GM21447 (cell line): ENCODE data around the gene LDHD.

ENCODE experiments used
- ATAC-seq: cut with Tn5 transposase; IDR thresholded peaks from one replicate; pipeline ENCODE4 v1.9.1; 2021; ENCODE audit not compliant: unreplicated experiment

The LDHD gene

DNA sequence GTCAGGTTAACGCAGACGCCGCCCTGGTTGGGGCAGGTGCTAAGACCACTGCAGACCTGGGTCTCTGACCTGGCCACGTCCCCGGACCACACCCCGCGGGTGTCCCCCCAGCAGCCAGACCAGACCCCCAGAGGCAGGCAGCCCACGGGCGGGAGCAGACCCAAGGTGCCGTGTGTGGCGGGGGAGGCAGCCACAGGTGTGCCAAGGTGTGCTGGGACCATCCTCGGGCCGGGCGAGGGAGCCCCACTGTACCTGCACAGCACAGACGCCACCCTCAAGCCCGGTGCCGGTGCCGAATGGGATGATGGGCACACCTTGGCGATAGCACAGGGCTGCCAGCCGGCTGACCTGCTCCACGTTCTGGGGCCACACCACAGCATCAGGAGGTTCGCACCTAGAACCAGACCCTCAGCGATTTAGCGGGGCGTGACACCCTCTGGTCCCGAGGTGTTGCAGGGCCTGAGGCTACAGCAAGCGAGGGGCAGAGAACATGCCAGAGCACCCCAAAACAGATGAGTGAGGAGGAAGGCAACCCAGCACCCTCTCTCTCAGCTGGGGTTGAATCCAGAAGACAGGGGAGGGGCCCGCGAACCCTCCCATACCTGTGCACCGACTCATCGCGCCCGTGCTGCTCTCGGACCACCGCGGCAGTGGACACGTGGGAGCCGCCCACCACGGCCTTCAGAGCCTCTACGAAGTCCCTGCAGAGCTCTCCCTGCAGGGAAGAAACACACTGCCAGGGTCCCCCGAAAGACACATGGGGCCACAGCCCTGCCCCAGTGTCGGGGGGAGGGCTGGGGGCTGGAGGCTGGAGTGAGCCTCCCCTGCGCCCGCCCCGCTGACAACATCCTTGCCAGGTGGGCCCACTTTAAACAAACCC, 1.4 kb downstream of the LDHD start:
- ATAC-seq = no peak

DNA sequence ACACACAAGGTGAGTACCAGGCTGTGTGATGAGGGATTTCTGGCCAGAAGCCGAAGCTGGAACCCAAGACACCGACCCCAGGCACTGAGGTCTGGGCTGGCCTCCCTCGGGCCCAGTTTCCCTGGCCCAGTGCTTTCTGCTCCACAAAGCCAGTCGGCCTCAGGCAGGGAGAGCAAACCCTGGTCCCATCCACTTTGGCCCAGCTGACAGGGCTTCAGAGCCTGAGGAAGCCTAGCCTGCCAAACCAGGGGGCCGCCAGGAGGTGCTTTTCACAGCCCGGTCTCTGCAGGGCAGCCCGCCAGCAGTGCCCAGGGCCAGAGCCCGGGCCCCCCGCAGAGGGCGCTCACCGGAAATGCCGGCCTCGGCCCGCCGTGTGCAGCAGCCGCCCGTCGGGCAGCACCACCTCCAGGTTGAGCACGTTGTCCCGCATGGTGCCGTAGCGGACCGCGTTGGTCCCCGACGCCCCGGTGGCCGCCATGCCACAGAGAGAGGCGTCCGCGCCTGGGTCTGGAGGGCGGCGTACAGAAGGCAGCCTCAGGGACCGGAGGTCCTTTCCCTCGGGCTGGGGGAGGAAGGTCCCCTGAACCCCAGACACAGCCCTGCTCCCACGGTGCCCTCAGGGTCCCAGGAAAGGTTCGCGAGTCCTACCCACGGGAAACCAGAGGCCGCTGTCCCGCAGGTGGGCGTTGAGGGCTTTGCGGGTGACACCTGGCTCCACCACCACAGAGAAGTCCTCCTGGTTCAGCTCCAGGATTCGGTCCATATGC, 2.2 kb downstream of the LDHD start:
- no peak for ATAC-seq

DNA sequence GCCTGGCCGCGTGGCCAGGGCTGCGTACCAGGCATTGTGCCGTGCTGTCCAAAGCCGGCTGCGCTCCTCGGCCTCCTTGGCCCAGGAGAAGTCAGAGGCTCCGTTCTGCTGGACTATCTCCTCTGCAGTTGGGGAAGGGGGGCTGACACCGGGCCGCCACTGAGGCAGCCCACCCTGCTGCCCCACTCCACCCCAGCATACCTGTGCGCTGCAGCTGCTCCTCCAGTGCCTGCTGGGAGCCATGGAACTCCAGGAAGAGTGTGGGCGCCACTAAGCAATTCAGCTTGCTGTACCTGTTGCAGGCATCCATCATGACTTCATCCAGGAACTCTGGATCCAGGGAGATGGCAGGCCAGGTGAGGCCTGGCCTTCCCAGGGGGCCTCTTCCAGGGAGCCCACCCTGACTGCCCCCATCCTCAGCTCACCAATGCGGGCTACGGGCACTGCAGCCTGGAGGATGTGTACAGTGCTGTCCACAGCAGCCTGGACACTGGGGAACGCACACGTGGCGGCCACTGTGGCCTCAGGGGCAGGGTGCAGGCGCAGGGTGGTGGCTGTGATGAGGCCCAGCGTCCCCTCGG, 2.9 kb downstream of the LDHD start:
- ATAC-seq = no peak

DNA sequence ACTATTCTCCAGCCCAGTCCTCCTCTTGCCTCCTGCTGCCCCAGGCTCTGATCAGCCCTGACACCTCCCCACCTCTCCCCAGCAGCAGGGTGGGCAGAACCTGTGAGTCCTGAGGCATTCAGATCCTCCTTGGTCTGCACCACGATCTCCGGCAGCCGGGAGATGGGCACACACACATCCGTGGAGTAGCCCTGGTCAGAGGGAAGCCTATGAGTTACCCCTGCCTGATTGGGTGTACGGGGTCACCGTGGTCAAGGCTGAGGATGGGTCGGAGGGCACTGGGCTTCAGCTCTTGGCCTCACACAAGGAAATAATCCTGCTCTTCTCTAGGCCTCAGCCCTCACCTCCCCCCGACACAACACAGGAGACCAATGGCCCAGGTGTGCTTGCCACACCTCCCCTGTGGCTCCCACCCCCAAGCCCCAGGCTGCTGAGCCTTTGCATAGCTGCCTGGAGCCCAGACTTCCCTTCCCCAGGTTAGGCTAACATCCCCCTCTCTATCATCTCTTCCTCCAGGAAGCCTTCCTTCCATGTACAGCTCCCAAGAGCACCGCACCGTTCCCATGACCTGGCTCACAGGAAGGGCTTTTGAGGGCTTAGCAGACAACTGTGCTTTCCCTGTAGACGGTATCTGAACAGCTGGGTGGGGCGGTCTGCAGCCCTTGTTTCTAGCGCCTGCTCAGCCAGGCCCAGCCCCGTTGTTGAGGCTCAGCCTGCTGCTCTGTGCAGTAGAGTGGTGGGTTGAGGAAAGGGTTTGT, 3.7 kb downstream of the LDHD start:
- ATAC-seq = no peak

DNA sequence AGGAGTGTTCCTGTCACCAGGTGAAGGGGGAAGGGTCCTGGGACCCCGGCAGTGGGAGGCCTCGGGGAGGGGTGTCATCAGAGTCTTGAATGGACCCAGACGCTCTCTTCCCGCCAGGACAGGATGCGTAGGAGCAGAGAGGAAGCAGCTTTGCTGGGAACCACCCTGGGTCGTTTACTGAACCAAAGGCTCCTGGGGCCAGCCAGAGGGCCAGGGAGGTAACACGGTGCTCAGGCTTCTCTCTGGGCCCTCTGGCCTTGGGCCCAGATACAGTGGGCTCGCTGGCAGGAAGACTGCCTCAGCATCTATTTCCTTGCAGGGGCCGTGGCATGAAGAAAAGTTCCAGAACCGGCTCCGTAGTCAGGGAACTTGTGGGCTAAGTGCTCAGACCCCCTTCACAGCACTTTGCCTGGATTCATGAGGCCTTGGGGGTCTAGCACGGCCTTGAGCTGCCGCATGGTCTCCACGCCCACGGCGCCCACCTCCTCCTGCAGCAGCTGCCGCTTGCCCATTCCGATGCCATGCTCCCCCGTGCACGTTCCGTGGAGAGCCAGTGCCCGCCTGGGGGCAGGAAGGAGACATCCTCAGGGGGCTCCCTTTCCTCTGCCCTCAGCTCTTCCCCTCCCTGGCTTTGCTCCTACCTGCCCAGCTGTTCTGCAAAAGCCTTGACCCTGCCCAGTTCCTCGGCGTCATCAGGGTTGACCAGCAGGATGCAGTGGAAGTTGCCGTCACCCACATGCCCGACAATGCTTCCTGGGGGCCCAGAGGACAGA, 4.4 kb downstream of the LDHD start:
- no peak for ATAC-seq

DNA sequence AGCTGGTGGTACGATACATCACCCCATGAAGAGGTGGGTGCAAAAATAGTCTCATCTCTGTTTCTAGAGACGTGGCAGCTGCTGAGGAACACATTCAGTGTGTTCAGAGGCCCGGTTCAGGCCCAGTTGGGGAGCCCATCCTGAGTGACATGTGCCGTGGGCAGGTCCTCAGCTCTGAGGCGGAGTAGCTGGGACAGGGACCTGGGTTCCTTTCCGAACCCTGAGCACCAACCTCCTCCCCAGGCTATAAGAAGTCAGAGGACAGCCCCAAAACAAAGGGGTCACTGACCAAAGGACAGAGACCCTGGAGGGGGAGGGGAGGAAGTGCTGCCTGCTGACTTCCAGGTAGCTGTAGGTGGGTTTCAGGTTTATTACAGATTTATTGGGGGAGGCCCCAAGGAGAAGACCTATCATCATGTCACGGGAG, 5.1 kb downstream of the LDHD start:
- ATAC-seq = no peak

DNA sequence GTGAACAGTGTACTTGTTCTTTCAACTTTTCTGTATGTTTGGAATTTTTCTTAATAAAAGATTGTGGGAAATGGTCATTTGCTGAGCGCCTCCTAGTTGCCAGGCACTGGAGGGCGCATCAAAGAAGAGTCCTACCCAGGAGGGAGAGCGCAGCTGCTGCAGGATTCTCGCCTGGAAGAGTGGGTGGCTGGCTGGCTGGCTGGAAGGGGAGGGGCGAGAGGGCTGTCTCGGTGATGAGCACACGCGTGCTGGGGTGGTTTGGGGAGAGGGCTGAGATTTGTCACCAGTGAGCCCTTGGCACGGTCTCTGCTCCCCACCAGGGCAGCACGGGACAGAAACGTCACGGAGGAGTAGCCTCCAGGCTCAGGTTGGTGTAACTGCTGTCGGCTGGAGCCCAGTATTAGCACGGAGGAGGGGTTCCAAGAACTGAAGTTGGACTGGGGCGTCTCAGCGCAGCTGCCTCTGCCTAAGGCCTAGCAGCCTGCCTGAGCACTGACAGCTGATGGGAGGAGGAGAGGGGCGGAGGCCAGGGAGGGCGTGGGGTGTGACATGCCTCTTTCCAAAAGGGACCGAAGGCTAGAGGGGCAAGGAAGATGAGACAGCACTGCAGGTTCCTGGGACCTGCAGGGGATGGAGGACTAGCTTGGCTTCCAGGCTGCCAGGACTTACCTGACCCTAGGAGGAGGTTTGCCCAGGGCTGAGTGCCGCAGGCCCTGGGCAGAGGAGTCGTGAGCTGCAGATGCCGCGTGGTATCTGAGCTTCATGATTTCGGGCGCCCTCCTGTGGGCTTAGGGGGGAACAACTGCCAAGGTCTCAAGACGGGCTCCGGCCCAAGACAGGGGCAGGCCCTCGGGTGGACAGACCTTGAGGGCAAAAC, 5.7 kb downstream of the LDHD start:
- peak; percentile 65 for ATAC-seq

DNA sequence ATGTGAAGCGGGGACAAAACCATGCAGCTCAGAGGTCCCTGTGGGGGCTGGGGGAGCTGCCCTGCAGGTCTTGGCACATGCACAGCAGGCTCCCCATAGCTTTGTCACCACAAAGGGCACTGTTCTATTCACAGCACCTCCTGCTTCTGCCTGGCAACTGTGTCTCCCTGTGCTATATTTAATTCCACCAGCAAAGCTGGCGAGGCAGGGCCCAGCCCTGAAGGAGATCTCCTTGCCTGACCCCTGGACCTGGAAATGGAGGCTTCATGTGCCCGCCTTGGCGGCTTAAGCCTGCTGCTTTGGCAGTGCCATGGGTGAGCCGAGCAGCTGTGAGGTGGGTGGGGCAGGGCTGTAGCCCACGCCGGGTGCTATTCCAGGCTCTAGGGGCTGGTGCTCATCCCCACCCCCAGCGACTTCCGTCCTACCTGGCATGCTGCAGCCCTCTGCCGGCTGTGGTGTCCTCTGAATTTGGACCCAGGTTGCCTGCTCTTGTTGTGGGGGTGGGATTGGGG, 6.8 kb downstream of the LDHD start:
- ATAC-seq = no peak

DNA sequence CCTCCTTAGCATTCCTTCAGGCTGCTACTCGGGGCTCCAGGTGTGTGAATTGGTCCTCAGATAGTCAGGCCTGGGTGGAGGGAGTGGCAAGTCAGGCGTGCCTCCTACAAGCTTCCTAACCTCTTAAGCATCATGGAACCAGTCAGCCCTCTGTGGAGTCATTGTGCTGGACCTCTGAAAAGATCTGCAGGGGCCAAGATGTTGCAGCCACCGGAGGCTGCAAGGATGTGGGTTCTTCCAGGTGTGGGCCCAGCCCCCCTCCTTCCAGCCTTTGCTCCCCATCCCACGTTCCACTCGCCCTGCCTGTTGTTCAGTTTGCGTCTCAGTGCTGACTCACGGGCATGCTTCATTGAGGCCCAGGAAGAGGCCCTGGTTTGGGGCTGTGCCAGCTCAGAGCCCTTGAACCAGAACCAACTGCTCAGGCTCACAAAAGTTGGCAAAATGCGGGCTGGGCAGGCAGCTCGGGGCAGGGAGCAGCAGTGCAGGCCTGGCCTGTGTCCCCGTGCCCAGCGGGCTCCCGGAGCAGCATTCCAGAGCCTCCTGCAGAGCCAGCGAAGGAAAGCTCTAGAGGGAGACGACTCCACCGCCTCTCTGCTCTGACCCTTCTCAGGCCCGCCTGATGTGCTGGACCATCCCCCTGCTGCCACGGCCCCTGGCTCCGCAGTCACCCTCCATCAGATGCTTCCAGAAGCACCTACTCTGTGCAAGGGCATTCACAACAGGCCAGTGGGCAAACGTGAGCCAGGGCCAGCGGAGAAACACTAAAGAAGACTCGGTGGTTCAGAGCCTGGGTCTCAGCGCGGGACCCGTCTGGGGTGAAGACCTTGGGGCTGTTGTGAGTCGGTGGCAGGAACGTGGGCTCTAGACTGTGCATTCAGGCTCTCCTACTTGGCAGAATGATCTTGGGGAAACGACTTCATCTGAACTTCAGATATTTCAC, 7.5 kb downstream of the LDHD start:
- ATAC-seq = peak; percentile 45

DNA sequence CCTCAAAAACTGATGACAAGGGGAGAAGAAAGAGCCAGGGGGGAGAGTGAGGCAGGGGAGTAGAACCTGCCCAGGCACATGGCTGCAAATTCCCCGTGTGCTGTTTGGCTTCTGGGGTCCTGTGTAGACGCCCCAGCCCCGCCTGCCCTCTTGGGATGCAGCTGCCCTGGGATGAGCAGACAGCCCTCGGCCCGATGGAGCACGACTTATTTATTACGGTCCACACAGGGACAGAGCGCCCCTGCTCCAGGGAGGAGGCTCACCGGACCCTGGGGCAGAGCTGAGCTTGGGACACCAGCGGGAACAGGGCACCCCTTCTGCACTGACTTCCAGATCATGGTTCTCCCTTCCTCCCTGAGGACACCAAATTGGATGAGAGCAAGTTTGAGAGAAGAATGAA, 9.1 kb downstream of the LDHD start:
- no peak for ATAC-seq

DNA sequence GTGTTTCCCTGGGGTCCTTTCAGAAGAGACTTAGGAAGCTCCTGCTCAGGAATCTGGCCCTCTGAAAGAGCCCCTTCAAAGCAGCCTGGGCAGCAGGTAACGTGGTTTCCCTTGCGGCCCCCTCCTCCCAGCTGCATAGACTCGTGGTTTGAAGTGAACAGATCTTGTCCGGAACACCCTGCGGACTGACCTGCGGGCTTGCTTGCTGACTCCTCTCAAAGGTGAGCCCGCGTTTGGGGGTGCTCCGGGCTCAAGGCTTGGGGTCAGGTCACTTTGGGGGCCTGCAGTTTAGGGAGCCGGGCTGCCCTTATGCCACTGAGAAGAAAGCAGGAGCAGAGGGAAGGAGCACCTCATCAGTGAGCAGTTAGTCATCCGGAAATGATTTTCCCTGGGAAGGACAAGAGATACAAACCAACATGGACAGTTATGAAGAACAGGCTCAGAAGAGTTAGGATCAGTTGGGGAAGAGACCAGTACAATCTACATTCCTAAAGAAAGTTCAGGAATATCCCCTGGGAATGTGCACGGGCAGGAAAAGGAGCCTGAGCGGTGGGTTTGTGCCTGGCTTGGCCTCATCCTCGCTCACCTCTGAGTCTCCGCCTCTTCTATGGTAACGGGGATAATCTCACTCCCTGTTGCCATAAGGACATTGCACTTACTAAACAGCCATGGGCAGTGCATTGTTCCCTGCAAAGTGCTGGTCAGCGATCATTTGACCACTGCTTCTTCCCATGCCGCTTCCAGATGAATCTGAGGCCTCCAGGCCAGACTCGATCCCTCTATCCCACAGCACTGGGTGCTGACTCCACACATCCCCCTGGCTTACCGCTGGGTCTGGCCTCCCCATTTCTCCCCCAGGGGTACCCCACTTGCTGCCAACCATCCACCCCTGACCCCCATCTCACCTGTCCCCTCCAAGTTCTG, 10.0 kb downstream of the LDHD start:
- ATAC-seq = no peak

DNA sequence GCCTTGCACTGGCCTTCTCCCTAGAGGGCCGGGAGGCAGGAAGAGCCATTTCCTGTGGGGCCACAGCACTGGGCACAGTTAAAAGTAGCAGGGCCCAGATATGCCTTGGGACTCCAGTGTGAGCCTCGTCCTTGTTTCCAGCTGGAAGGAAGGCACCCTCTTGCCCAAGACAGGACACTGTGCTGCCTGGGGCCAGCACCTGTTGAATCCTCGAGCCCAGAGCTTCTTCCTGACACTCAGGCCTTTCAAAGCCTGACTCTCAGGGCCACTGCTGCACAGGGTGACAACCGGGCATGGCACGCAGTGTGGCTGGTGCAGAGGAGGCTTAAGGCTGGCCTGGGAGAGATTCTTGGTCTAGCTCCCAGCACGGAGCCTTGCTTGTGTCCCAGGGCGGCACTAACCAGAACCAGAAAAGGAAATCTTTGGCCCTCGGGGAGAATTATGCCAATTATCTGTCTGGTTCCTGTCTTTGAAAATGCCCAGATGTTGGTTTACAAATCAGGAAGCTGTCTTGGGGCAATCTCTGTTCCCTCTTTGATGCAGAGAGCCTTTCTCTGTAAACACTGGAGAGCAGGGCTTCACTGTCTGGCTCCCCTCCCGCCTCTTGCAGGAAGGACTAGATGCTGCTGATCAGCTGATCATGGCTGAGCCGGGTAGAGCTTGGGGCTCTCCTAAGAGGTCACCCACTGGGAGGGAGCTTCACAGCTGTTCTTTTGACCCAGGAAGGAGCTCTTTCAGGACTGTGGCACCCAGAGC, 11.1 kb downstream of the LDHD start:
- no peak for ATAC-seq

DNA sequence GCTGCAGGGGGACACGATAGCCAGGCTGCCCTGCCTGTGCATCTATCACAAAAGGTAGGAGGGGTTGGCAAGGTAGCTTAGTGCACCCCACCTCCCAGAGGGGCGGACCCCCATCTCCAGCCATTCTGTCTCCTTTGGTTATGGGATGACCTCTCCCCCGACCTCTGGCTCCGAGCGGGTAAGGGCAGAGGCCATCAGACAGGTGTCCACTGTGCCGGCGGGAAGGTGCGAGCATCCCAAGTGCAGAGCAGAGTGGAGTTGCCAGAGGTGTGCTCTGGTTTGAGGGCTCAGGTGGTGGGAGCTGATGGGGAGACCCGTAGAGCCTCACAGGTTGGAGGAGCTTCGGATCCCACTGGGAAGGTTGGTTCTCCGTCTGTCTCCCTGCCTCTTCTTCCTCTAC, 11.7 kb downstream of the LDHD start:
- ATAC-seq = no peak

DNA sequence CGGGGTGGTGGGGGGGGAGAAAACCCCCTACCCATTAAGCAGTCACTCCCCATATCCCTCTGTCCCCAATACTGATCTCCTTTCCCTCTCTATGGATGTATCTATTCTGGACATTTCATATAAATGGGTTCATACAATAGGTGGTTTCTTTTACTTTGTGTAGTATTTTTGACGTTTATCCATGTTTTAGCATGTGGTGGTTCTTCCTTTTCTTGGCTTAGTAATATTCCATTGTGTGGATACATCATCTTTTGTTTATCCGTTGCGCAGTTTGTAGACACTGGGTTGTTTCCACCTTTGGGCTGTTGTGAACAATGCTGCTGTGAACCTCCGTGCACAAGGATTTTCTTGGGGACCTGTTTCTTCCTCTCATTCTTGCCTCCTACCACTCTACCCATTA, 12.6 kb downstream of the LDHD start:
- no peak for ATAC-seq

DNA sequence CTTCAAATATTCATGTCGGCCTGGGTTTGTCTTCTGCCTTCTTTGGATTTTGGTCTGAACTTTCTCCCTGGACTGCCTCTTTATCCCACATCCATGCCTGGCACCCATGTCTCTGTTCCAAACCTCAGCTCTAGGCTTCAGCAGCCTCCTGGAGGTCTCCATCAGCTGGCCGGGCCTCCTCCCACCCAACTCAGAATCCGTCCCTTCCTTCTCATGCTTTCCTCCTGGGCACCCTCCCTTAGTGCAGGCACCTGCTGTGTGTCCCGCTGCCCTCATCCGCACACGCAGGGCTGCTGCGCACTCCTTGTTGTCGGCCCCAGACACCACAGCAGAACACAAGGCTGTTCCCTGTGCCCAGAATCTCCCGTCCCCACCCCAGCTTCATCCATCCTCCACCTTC, 14.0 kb downstream of the LDHD start:
- ATAC-seq = no peak

DNA sequence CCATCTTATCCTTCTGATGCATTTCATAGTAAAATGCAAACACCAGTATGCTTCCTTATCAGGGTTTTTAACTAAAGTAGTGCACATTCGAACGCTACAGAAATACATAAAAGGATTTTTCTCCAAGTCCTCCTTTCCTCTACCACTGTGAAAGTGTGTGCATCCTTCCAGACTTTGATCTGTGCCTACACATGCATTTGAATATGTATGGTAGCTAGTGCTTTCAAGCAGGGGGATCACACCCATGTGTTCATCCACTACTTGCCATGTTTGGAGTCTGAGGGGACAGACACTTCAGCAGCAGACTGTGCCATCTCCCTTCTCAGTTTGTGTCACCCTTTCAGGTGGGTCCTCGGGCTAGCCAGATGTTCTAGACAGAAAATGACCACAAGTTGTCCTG, 14.9 kb downstream of the LDHD start:
- ATAC-seq = no peak
